ENCODE measurements around the gene EHD2. TPM values are rescaled to one million over a fixed set of nuclear protein-coding genes. Genes with fewer than 3 reads are reported as not detected.

The EHD2 gene
- total RNA-seq, 1 experiment from 2014 or later, result 60.5 TPM

GRCh38 chr19:47680858-47681332 lies 32.3 kb upstream of the EHD2 start:
- ATAC-seq, result 0 out of 2 replicates have a peak, but pooled peaks have one; percentile 14
- POLR2A ChIA-PET, result no interaction called here

More at GRCh38 chr19:47680858-47681332, 32.3 kb upstream of the EHD2 start:
- Histone ChIP-seq H3K4me2 (ENCODE audit: low read length) (no peak overlapping the region), H2AFZ (ENCODE audit: low read depth, low read length, poor library complexity, severe bottlenecking) (no peak overlapping the region), H3K4me3 (replicated peaks in 1 of 2; ENCODE audit: low read depth in 1 of 2, low read length in 2 of 2) (no peak overlapping the region), H4K20me1 (ENCODE audit: insufficient read depth) (no peaks in the 10 kb centered on the region), H3K36me3 (ENCODE audit: control insufficient read depth in 1 of 2, insufficient read depth in 2 of 2, low read length in 2 of 2) (peaks cover 0 to 2% of the 10 kb centered on the region in 2 experiments; a peak in 2 of 4 replicates), H3K27me3 (ENCODE audit: insufficient read depth, low read length) (no peaks in the 10 kb centered on the region), H3K4me1 (ENCODE audit: control insufficient read depth in 1 of 2, insufficient read depth in 2 of 2, low read length in 2 of 2) (no peaks in the 10 kb centered on the region), H3K79me2 (ENCODE audit: insufficient read depth, low read length) (no peaks in the 10 kb centered on the region), H3K9ac (ENCODE audit: low read length) (no peak overlapping the region), H3K9me3 (ENCODE audit: control insufficient read depth in 1 of 2, insufficient read depth in 1 of 2, low read depth in 1 of 2, low read length in 2 of 2) (no peaks in the 10 kb centered on the region), H3K9me2 (ENCODE audit: insufficient read depth) (no peaks in the 10 kb centered on the region), H3K27ac (ENCODE audit: low read depth, low read length) (no peak overlapping the region)
- ChIA-PET RAD21 (ENCODE audit: low non-redundant PET in 1 of 2, low total read pairs in 2 of 2, uncharacterized antibody in 2 of 2, unreplicated experiment in 2 of 2) (no interaction called here), CTCF (no interaction called here)
- BruUV-seq (replicated peaks), result no TSS peak
- no peak for DNase-seq (ENCODE audit: low read depth, low spot score)
- intact Hi-C loops (cut with micrococcal nuclease), result no loop called here
- TF ChIP-seq RAD21 (IDR thresholded peaks at IDR 0.05; ENCODE audit: low read depth) (no peak), ZBTB33 (IDR thresholded peaks at IDR 0.05; ENCODE audit: extremely low read depth, insufficient replicate concordance, low read length) (no peak), POLR2A (IDR thresholded peaks at IDR 0.05; ENCODE audit: borderline replicate concordance, extremely low read depth, insufficient read depth, insufficient read length) (no peak), TCF7L2 (IDR thresholded peaks at IDR 0.05; ENCODE audit: borderline replicate concordance, extremely low read depth, insufficient read depth, insufficient read length) (no peak), EZH2phosphoT487 (IDR thresholded peaks at IDR 0.05; ENCODE audit: borderline replicate concordance) (no peak), EZH2 (IDR thresholded peaks at IDR 0.05) (no peak), SP1 (IDR thresholded peaks at IDR 0.05; ENCODE audit: low read depth) (no peak), REST (IDR thresholded peaks at IDR 0.05; ENCODE audit: low read depth) (no peak), CTCF (IDR thresholded peaks at IDR 0.05 in 2 of 3, conservative IDR thresholded peaks at IDR 0.05 in 1 of 3; ENCODE audit: borderline replicate concordance in 1 of 3, insufficient read depth in 1 of 3, low read depth in 2 of 3, low read length in 2 of 3) (no peak), JUND (IDR thresholded peaks at IDR 0.05) (no peak), EGR1 (IDR thresholded peaks at IDR 0.05; ENCODE audit: low read depth) (no peak), SRF (IDR thresholded peaks at IDR 0.05; ENCODE audit: low read depth) (no peak)
- TF ChIP-seq, protein P1, sequence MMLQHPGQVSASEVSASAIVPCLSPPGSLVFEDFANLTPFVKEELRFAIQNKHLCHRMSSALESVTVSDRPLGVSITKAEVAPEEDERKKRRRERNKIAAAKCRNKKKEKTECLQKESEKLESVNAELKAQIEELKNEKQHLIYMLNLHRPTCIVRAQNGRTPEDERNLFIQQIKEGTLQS (IDR thresholded peaks at IDR 0.05), result no peak

All from HCT116 (cell line).